GM18519 (cell line): ENCODE data around the gene AGAP1.
"Not testable (repeated sequence)": the region's sequence is repeated elsewhere in the genome, so short reads cannot be mapped to it uniquely, and the experiment has no call there.

Source experiments
- ATAC-seq: cut with Tn5 transposase; IDR thresholded peaks from one replicate; pipeline ENCODE4 v1.9.1; 2021; ENCODE audit warnings: mild to moderate bottlenecking, moderate library complexity; ENCODE audit not compliant: unreplicated experiment, low FRiP score

AGAP1 gene

DNA sequence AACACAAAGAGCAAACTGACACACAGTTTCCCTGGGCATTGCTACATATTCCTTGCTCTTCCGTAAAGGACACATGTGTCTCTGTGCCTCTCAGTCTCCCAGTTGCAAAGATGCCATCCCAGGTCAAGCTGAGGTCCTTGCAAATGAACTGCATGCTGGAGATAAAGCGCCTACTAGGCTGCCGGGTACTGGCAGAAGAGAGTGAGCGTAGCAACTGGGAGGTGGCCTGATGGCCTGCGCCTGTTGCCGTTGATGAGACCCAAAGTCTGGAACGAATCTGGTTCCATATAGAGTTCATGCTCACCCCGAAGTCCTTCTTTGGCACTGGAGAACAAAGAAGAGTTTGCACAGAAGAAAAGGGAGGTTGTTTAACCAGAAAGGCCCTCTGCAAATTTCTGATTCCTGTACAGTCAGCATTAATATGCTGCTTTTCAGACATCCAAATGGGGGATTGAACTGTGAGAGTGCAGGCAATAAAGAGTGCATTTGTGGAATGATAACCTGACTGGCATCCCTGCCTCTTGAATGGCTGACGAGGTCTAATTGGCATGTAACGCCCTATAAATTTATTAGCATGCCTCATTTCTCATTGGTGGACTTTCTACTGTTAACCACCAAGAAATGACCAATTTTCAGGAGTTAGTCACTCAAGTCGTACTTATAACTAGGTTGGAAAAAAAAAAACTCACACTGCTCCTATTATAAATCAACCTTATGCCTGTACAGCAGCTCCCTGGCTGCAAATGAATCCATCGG is 595.6 kb downstream of the AGAP1 start:
- ATAC-seq = no peak

GRCh38 chr2:236090027-236090382 is 596.2 kb downstream of the AGAP1 start:
- ATAC-seq = no peak

GRCh38 chr2:236090826-236091225 is 597.0 kb downstream of the AGAP1 start:
- ATAC-seq = not testable (repeated sequence)

DNA sequence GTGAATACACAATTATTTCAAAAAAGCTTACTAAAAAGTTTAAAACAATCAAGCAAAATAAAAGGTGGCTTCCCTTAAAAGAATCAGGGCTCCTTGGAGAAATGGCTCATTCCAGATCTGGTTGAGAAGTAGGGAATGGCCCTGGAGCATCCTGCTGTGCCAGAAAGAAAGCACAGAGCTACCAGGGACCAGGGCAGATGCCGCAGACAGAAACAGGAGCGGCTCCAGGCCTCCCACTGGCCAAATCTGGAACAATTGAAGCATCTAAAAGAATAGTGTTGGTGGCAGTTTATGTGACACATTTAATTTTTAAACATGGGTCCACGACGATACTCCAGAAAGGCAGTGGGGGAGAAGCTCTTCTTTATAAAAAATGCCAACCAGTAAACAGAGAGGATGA is 598.9 kb downstream of the AGAP1 start:
- ATAC-seq = no peak

DNA sequence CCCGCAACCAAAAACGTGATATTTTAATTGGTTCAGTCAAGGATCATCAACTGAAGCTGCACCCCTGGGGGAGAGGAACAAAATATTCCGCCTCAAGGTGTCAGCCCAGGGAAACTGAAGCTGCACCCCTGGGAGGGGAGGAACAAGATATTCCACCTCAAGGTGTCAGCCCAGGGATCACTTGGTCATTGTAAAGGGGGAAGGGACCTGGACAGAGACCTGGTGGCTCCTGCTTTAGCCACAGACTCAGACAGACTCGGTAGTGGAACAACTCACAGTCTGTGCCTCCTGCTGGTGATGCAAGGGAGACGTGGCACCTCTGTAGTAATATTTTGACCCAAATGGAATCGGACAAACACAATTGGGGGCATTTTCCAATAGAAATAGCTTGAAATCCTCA is 599.3 kb downstream of the AGAP1 start:
- no peak for ATAC-seq

GRCh38 chr2:236095504-236095903 is 601.7 kb downstream of the AGAP1 start:
- no peak for ATAC-seq

DNA sequence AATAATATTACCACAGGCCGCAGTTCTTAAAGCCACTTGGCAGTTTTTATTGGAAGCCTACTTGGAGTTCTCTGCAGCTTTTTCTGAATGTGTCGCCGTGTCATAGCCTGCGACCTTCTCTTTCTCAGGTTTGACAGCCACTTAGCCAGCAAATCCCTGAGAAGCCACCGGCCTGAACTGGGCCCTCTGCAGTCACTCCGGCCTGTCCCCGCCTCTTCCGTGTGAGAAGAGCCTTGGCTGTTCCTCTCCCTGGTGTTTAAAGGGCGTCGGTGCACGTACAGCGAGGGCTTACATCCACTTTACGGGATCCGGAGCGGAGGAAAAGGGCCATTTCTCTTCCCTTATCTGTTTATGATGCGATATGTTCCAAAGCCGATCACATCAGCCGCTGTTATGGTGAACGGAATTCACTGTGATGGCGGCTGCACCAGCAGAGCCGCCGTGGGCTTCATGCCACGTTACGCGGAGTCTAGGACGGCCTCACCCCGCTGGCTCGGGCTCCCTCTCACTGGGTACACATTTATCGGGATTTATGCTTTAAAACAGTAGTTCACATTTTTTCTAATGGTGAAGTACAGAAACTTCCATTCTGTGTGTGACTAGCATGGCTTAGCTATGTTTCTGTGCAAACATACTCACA is 607.6 kb downstream of the AGAP1 start:
- no peak for ATAC-seq

DNA sequence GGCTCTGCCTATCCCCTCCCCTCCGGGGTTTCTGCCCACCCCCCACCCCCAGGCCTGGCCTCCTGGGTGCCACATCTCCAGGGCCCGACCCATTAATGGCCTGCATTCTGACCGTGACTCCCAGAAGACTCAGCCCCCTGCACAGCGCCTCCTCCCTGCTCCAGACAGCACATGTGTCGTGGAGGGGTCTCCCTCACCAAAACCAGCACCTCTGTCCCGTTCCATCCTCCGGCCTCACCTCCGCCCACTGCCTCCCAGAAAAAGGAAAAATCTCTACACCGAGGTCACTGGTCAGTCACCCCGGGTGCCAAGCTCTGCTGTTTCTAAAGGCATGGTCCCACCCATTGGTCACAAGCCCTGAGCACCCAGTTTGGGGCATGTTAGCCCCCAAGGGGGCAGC is 609.1 kb downstream of the AGAP1 start:
- ATAC-seq = no peak

GRCh38 chr2:236103981-236104380 is 610.1 kb downstream of the AGAP1 start:
- ATAC-seq = no peak

DNA sequence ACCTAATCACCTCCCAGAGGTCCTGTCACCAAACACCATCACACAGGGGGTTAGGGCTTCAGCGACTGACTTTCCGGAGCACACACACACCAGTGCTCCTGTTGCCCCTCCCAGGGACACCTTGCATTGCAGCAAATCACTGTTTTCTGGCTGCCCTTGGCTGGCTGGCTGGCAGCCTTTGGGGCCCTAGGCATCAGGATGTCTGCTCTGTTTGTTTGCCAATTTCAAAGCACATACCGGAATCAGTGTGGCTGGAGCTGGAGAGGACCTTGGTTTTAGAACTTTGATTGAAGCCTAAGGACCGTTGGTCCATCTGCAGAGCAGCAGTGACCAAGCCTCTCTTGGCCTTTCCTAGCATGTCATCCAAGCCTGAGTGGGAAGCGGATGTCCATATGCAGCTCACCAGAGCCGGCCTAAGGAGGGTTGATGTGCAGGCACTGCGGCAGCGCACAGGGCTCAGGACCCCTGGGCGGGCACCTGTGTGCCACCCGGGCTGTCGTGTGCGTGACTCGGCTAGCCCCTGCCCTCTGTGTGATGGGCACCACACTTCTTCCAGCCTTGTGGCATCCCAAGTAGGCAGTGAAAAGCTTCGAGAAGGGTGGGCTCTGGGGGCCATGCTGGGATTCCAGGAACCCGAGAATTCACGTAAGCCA is 612.2 kb downstream of the AGAP1 start:
- ATAC-seq = no peak

GRCh38 chr2:236106761-236107160 is 612.9 kb downstream of the AGAP1 start:
- no peak for ATAC-seq

DNA sequence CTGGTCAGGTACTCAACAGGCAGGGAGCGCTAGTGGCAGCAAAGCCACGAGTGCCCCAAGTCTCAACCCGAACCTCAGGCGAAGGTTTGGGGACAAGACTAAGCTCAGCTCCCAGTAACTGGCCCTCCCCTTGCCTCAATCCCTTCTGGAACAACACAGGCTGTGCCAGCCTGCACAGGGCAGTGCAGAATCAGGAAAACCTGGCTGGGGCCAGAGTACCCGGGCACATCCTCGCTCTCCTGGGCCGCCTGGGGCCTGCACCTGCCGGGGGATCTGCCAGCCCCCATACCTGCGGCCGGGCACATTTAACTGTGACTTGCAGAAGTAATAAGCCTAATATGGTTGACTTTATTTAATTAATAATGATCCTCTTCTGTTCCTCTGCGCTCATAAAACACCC is 613.7 kb downstream of the AGAP1 start:
- no peak for ATAC-seq

DNA sequence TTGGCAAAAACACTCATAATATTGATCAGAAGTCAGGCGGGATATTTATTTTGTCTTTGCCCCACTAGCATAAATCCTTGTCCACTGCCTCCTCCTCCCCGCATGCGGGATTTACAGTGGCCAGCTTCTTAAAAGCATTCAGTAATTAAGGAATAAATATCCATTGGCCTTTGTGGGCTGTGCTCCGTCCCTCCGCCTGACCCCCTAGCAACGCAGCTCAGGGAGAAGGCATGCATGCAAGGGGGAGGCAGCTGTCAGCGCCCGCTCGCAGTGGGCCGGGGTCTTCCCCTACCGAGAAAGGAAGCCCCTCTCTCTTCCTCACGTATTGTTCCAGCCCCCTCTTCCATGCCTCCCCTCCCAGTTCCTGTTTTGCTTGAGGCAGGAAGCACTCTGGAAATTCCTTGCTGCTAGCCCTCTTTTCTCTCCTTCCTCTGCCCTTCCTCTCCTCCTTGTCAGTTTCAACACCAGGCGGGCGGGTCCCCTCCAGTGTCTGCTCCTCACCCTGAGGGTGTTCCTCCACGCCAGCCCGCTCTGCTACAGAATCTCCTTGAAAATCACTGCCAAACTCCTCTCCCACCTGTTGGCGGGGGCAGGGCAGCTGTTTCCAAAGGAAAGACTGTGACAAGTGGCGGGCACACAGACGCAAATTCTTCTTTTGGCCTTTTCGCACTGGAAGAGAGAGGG is 614.2 kb downstream of the AGAP1 start:
- no peak for ATAC-seq

DNA sequence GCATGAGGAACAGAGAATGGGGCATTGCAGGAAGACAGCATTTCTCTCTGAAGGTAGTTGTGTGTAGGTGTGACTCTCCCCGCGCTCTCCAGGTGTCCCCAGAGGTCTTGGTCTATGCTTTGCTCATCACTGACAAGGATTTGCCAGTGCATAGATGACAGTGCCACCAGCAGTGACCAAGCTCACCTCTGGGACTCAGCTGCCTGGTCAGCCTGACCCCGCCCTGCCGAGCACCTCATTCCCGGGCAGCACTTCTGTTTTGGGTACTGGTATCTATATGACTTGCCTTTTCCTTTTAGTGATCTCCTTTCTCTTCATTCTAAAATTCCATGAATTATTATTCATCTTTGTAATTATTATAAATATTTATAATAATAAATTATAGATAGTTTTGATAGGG is 615.2 kb downstream of the AGAP1 start:
- no peak for ATAC-seq

DNA sequence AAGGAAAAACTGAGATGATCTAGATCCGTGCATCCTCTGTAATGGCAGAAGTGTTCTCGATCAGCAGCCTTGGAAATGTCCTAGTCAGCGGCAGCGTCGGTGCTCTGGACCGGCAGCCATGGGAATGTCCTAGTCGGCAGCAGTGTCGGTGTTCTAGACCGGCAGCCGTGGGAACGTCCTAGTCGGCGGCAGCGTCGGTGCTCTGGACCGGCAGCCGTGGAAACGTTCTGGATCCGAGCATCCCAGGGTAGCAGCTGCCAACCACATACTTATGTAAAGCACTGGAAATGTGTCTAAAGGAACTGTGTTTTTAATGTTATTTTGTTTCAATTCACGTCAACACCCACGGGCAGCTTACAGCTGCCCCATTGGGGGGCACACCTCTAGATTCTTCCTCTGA is 615.6 kb downstream of the AGAP1 start:
- ATAC-seq = no peak

DNA sequence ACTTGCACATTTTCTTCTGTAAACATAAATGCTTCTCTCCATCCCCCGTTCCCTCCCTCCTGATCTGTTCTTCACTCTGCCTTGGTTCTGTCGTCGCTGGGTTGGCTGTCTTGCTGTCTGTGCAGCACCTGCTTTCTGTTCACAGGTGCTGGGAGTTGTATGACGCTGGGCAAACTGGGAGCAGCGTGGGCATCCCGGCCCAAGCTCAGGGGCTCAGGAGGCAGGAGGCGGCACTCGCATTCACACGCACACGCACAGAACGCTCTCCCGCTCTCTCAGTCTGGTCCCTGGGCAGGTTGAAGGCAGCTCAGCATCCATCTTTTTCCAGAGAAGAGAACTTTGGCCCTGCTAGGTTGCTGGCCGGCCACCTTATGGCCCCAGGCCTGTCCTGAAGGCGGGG is 618.6 kb downstream of the AGAP1 start:
- ATAC-seq = no peak

GRCh38 chr2:236113425-236113824 is 619.6 kb downstream of the AGAP1 start:
- ATAC-seq = no peak

DNA sequence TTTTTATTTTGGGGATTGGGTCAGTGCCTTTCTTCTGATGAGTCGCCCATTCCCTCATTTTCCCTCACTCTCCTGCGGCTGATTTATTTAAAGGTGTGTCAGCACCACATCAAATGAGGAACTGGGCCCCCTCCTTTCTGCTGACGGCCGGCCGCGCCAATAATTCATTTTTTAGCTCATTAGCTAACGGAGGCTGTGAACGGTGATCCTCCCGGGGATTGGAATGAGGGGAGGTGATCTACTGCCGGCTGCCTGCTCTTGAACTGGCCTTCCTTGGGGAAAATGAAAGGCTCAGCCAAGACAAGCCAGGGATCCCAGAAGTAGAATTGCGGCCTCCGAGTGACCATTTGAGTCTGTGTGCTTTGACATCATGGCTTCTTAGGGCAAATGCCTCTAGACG is 620.1 kb downstream of the AGAP1 start:
- ATAC-seq = no peak

- ATAC-seq = no peak
These were observed 621.1 kb downstream of the AGAP1 start for GRCh38 chr2:236114959-236115358.

- ATAC-seq = no peak
These were observed 623.6 kb downstream of the AGAP1 start for GRCh38 chr2:236117401-236117800.

DNA sequence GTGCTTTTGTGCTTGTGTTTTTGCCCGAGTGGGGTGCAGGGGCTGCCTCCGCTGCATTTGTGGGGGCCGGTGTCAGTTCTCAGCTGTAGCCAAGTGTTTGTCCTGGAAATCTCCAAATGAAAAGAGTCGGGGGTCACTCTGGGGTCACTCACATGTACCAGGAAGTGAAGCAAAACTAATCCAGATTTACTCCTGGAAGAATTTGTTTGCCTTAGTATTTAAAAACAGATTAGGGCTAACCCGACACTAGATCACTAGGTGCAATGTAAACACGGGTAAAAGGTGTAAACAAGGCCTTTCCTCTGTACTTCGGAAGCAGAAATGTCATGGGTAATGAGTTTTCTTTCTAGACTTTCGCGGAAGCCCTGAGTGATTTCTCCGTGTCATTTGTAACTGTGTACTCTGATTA is 624.0 kb downstream of the AGAP1 start:
- ATAC-seq = no peak
